ENCODE results near the gene VTCN1. TPM values are rescaled to one million over a fixed set of nuclear protein-coding genes. Genes with fewer than 3 reads are reported as not detected.

The VTCN1 gene
- total RNA-seq, 1 experiment from 2014 or later = 0.52 TPM

DNA sequence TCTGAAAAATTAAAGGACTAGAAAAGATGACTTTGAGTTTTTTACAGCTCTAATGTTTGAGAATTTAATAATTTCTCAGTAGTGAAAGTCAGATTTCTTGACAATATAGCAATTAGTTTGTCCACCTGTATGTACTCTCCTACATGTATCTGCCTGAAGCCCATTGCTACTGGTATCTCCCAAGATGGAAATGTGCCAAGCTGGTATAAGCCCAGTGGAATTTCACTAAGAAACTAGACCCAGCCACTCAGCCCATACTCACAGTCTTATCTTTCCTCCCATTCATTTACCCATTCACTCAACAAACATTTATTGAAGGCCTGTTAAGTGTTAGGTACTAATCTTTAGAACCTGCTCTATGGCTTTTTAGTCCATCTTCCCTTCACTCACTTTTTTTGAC is 67.6 kb downstream of the VTCN1 start:
- Histone ChIP-seq H3K9me3 (no peaks in the 10 kb centered on the region), H3K4me1 (no peaks in the 10 kb centered on the region), H3K27me3 (replicated peaks; ENCODE audit: control insufficient read depth, insufficient read depth, low read length) (no peaks in the 10 kb centered on the region), H3K36me3 (ENCODE audit: control insufficient read depth, insufficient read depth, low read length) (no peaks in the 10 kb centered on the region), H3K4me3 (ENCODE audit: low read depth, low read length) (no peak overlapping the region)
- no peak overlapping the region for H3K4me3 Mint-ChIP-seq (ENCODE audit: unreplicated experiment)
- H3K27ac Mint-ChIP-seq (ENCODE audit: unreplicated experiment) = no peak overlapping the region
- no TSS peak for BruUV-seq (replicated peaks)
- CTCF ChIA-PET = no interaction called here
- H3K27me3 Mint-ChIP-seq (ENCODE audit: insufficient read depth, unreplicated experiment) = no peaks in the 10 kb centered on the region
- DNase-seq = no peak
- TF ChIP-seq, protein P1, sequence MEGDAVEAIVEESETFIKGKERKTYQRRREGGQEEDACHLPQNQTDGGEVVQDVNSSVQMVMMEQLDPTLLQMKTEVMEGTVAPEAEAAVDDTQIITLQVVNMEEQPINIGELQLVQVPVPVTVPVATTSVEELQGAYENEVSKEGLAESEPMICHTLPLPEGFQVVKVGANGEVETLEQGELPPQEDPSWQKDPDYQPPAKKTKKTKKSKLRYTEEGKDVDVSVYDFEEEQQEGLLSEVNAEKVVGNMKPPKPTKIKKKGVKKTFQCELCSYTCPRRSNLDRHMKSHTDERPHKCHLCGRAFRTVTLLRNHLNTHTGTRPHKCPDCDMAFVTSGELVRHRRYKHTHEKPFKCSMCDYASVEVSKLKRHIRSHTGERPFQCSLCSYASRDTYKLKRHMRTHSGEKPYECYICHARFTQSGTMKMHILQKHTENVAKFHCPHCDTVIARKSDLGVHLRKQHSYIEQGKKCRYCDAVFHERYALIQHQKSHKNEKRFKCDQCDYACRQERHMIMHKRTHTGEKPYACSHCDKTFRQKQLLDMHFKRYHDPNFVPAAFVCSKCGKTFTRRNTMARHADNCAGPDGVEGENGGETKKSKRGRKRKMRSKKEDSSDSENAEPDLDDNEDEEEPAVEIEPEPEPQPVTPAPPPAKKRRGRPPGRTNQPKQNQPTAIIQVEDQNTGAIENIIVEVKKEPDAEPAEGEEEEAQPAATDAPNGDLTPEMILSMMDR (IDR thresholded peaks at IDR 0.05; ENCODE audit: insufficient read depth in 1 of 2, low read depth in 1 of 2, low read length in 1 of 2, severe bottlenecking in 1 of 2, unreplicated experiment in 1 of 2) = no peak
- intact Hi-C loops (cut with micrococcal nuclease; ENCODE audit: unreplicated experiment) = no loop called here
- peaks cover 10% of the 10 kb centered on the region for H3K4me1 Mint-ChIP-seq (ENCODE audit: low read depth, unreplicated experiment)
- POLR2A ChIA-PET = no interaction called here
- H3K9me3 Mint-ChIP-seq (ENCODE audit: unreplicated experiment) = no peaks in the 10 kb centered on the region
- H3K36me3 Mint-ChIP-seq (ENCODE audit: insufficient read depth, unreplicated experiment) = no peaks in the 10 kb centered on the region

DNA sequence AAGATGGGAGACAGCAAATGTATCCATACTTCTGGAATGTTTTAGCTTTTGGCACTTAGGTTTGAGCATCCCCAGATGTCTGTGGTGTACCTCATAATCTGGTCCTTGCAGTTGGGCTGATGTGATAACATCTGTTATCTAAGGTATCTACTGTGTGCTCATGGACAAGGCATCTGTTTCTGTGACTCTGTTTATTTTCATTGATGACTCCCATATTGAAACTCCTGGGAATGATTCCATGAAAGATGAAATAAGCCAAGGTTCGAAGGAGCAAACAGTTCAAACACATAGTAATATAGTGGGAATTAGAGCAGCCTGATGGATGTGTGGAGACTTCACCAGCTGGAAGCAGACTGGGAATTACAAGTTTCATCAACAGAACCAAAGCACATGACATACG is 68.5 kb downstream of the VTCN1 start:
- ChIA-PET POLR2A (no interaction called here), CTCF (no interaction called here)
- H3K9me3 ChIP-seq = no peaks in the 10 kb centered on the region
- no peak for DNase-seq
- H3K4me1 Mint-ChIP-seq (ENCODE audit: low read depth, unreplicated experiment) = peaks cover 10% of the 10 kb centered on the region
- intact Hi-C loops (cut with micrococcal nuclease; ENCODE audit: unreplicated experiment) = no loop called here
- no peaks in the 10 kb centered on the region for H3K36me3 ChIP-seq (ENCODE audit: control insufficient read depth, insufficient read depth, low read length)
- no peaks in the 10 kb centered on the region for H3K9me3 Mint-ChIP-seq (ENCODE audit: unreplicated experiment)
- H3K4me3 Mint-ChIP-seq (ENCODE audit: unreplicated experiment) = no peak overlapping the region
- H3K4me3 ChIP-seq (ENCODE audit: low read depth, low read length) = no peak overlapping the region
- TF ChIP-seq, protein P1 (IDR thresholded peaks at IDR 0.05; ENCODE audit: insufficient read depth in 1 of 2, low read depth in 1 of 2, low read length in 1 of 2, severe bottlenecking in 1 of 2, unreplicated experiment in 1 of 2) = no peak
- BruUV-seq (replicated peaks) = no TSS peak
- H3K36me3 Mint-ChIP-seq (ENCODE audit: insufficient read depth, unreplicated experiment) = no peaks in the 10 kb centered on the region
- H3K27ac Mint-ChIP-seq (ENCODE audit: unreplicated experiment) = no peak overlapping the region
- H3K4me1 ChIP-seq = no peaks in the 10 kb centered on the region
- H3K27me3 ChIP-seq (replicated peaks; ENCODE audit: control insufficient read depth, insufficient read depth, low read length) = no peaks in the 10 kb centered on the region
- no peaks in the 10 kb centered on the region for H3K27me3 Mint-ChIP-seq (ENCODE audit: insufficient read depth, unreplicated experiment)

DNA sequence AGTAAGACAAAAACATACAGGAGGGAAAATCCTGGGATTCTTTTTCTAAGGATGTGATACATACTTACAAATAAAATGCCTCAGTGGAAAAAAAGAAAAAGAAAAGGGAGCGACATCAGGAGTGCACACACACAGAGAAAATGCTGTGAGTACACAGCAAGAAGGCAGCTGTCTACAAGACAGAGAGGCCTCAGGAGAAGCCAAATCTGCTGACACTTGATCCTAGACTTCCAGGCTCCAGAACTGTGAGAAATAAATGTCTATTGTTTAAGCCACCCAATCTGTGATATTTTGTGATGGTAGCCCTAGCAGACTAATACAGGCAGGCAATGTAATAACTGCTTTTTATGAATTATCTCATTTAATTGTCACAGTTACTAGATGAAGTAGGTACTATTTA is 72.2 kb downstream of the VTCN1 start:
- POLR2A ChIA-PET = no interaction called here
- Histone ChIP-seq H3K9me3 (no peaks in the 10 kb centered on the region), H3K36me3 (ENCODE audit: control insufficient read depth, insufficient read depth, low read length) (no peaks in the 10 kb centered on the region), H3K4me3 (ENCODE audit: low read depth, low read length) (no peak overlapping the region), H3K4me1 (no peaks in the 10 kb centered on the region), H3K27me3 (replicated peaks; ENCODE audit: control insufficient read depth, insufficient read depth, low read length) (no peaks in the 10 kb centered on the region)
- CTCF ChIA-PET = no interaction called here
- no peak overlapping the region for H3K4me3 Mint-ChIP-seq (ENCODE audit: unreplicated experiment)
- no peaks in the 10 kb centered on the region for H3K27me3 Mint-ChIP-seq (ENCODE audit: insufficient read depth, unreplicated experiment)
- no peak for DNase-seq
- TF ChIP-seq, protein P1 (IDR thresholded peaks at IDR 0.05; ENCODE audit: insufficient read depth in 1 of 2, low read depth in 1 of 2, low read length in 1 of 2, severe bottlenecking in 1 of 2, unreplicated experiment in 1 of 2) = no peak
- BruUV-seq (replicated peaks) = no TSS peak
- H3K9me3 Mint-ChIP-seq (ENCODE audit: unreplicated experiment) = no peaks in the 10 kb centered on the region
- intact Hi-C loops (cut with micrococcal nuclease; ENCODE audit: unreplicated experiment) = no loop called here
- H3K4me1 Mint-ChIP-seq (ENCODE audit: low read depth, unreplicated experiment) = no peaks in the 10 kb centered on the region
- no peak overlapping the region for H3K27ac Mint-ChIP-seq (ENCODE audit: unreplicated experiment)
- no peaks in the 10 kb centered on the region for H3K36me3 Mint-ChIP-seq (ENCODE audit: insufficient read depth, unreplicated experiment)
